GM23338 (cell line): Measurements from ENCODE around the gene SEPTIN6. TPM values are rescaled to one million over a fixed set of nuclear protein-coding genes. Genes with fewer than 3 reads are reported as not detected.

ENCODE experiments used
- ATAC-seq: fragments of 200-7000 bp; cut with Tn5 transposase; 3 replicates; pipeline ENCODE4 v1.9.1; 2020
- DNase-seq: peaks from one replicate; pipeline ENCODE4 v3.0.0-alpha.2; 2015; ENCODE audit warnings: low spot score
- H2AFZ ChIP-seq: fragments of 200-600 bp; sonication (generic); 2 replicates; pipeline ENCODE4 v1.8.0; 2016; ENCODE audit warnings: antibody characterized with exemption, mild to moderate bottlenecking, moderate library complexity
- H3F3A ChIP-seq: fragments of 200-600 bp; sonication (generic); replicated peaks from 2 replicates; pipeline ENCODE4 v1.8.0; 2017; ENCODE audit warnings: antibody characterized with exemption, mixed run types, low read depth
- H3K27ac ChIP-seq: fragments of 200-600 bp; sonication (generic); 2 replicates; pipeline ENCODE4 v1.6.1; 2016; ENCODE audit warnings: low read depth
- H3K27me3 ChIP-seq: fragments of 200-600 bp; sonication (generic); 2 replicates; pipeline ENCODE4 v1.8.0; 2016; ENCODE audit warnings: mild to moderate bottlenecking, mixed run types, moderate library complexity; ENCODE audit not compliant: insufficient read depth
- H3K36me3 ChIP-seq: fragments of 200-600 bp; sonication (generic); 2 replicates; pipeline ENCODE4 v1.8.0; 2016; ENCODE audit warnings: mild to moderate bottlenecking; ENCODE audit not compliant: insufficient read depth
- H3K4me1 ChIP-seq: fragments of 200-600 bp; sonication (generic); 2 replicates; pipeline ENCODE4 v1.8.0; 2016; ENCODE audit warnings: mild to moderate bottlenecking, moderate library complexity; ENCODE audit not compliant: insufficient read depth
- H3K4me2 ChIP-seq: fragments of 200-600 bp; sonication (generic); 2 replicates; pipeline ENCODE4 v1.7.1; 2017; ENCODE audit warnings: mixed run types
- H3K4me3 ChIP-seq: fragments of 200-600 bp; sonication (generic); 2 replicates; pipeline ENCODE4 v1.6.1; 2016; ENCODE audit warnings: mixed run types
- H3K79me2 ChIP-seq: fragments of 200-600 bp; sonication (generic); replicated peaks from 2 replicates; pipeline ENCODE4 v1.8.0; 2017; ENCODE audit warnings: mild to moderate bottlenecking; ENCODE audit not compliant: insufficient read depth
- H3K9me2 ChIP-seq: fragments of 200-600 bp; sonication (generic); 2 replicates; pipeline ENCODE4 v1.8.0; 2017; ENCODE audit not compliant: insufficient read depth
- H4K20me1 ChIP-seq: fragments of 200-600 bp; sonication (generic); replicated peaks from 2 replicates; pipeline ENCODE4 v1.8.0; 2017; ENCODE audit warnings: mild to moderate bottlenecking; ENCODE audit not compliant: insufficient read depth
- H3K27ac Mint-ChIP-seq: 2 replicates; pipeline ENCODE4 v1.8.0; 2020; ENCODE audit warnings: inconsistent platforms, mild to moderate bottlenecking, moderate library complexity, mixed read lengths
- H3K27me3 Mint-ChIP-seq: 3 replicates; pipeline ENCODE4 v1.8.0; 2022; ENCODE audit warnings: low read depth, mild to moderate bottlenecking, moderate library complexity, mixed read lengths, inconsistent platforms; ENCODE audit not compliant: insufficient read depth, poor library complexity
- H3K36me3 Mint-ChIP-seq: 3 replicates; pipeline ENCODE4 v1.8.0; 2021; ENCODE audit warnings: low read depth, mild to moderate bottlenecking, inconsistent platforms, moderate library complexity, mixed read lengths
- H3K4me1 Mint-ChIP-seq: 3 replicates; pipeline ENCODE4 v1.8.0; 2020; ENCODE audit warnings: mild to moderate bottlenecking, inconsistent platforms, mixed read lengths
- H3K4me3 Mint-ChIP-seq: 3 replicates; pipeline ENCODE4 v1.8.0; 2021; ENCODE audit warnings: moderate library complexity, mild to moderate bottlenecking, inconsistent platforms, mixed read lengths
- H3K9me3 Mint-ChIP-seq: 3 replicates; pipeline ENCODE4 v1.8.0; 2020; ENCODE audit warnings: moderate library complexity, mild to moderate bottlenecking, inconsistent platforms, mixed read lengths
- ETS1 ChIP-seq: IDR thresholded peaks from 2 replicates; pipeline ENCODE4 v1.6.1; 2016; ENCODE audit warnings: antibody characterized with exemption
- EZH2 ChIP-seq: fragments of 200-600 bp; sonication (generic); IDR thresholded peaks from one replicate; pipeline ENCODE4 v1.8.0; 2017; ENCODE audit warnings: antibody characterized with exemption, mild to moderate bottlenecking, low read depth; ENCODE audit not compliant: unreplicated experiment
- JUNB ChIP-seq: IDR thresholded peaks from one replicate; pipeline ENCODE4 v1.6.1; 2016; ENCODE audit warnings: antibody characterized with exemption; ENCODE audit not compliant: unreplicated experiment
- POLR2AphosphoS5 ChIP-seq: IDR thresholded peaks from 2 replicates; pipeline ENCODE4 v1.6.1; 2016; ENCODE audit warnings: antibody characterized with exemption, low read depth
- REST ChIP-seq: IDR thresholded peaks from one replicate; pipeline ENCODE4 v1.6.1; 2018; ENCODE audit warnings: antibody characterized with exemption; ENCODE audit not compliant: unreplicated experiment
- ZNF331 ChIP-seq: fragments of 250-450 bp; sonication (Bioruptor Pico); IDR thresholded peaks from 2 replicates; pipeline ENCODE4 v1.5.0; 2020; ENCODE audit warnings: low read depth, mild to moderate bottlenecking, moderate library complexity
- ZNF462 ChIP-seq: fragments of 250-450 bp; sonication (Bioruptor Pico); IDR thresholded peaks from 2 replicates; pipeline ENCODE4 v1.5.0; 2020; ENCODE audit warnings: mild to moderate bottlenecking, moderate library complexity
- polyA plus RNA-seq: library from polyadenylated mRNA; unstranded; fragments of >200 nt; fragmentation: Nextera tagmentation; extraction: Ambion mirVana; gene quantifications from 2 replicates; pipeline ENCODE4 v1.2.1, GENCODE V29; 2016
- total RNA-seq: library from RNA; depleted of rRNA; stranded (reverse); fragments of >200 nt; shearing (Covaris generic); gene quantifications from 2 replicates; pipeline ENCODE4 v1.2.3, GENCODE V29; 2014

SEPTIN6 gene
- total and polyA plus RNA-seq, 2 experiments from 2014 or later: 37.0 to 43.6 TPM

GRCh38 chrX:119738742-119739141 is 45.8 kb upstream of the SEPTIN6 start:
- Histone ChIP-seq H3K36me3 (no peaks in the 10 kb centered on the region), H3K4me3 (no peak overlapping the region), H3K9me2 (no peaks in the 10 kb centered on the region), H2AFZ (no peak overlapping the region), H3K4me2 (no peak overlapping the region), H4K20me1 (no peaks in the 10 kb centered on the region), H3K27ac (no peak overlapping the region), H3K79me2 (no peaks in the 10 kb centered on the region), H3K4me1 (no peaks in the 10 kb centered on the region), H3K27me3 (no peaks in the 10 kb centered on the region), H3F3A (no peaks in the 10 kb centered on the region)
- TF ChIP-seq POLR2AphosphoS5 (no peak), EZH2 (no peak), JUNB (no peak), REST (no peak)
- Mint-ChIP-seq H3K27me3 (peaks cover 1% of the 10 kb centered on the region), H3K36me3 (no peaks in the 10 kb centered on the region), H3K9me3 (no peaks in the 10 kb centered on the region), H3K4me1 (no peaks in the 10 kb centered on the region), H3K4me3 (no peak overlapping the region), H3K27ac (no peak overlapping the region)
- no peak for DNase-seq
- no peak for ATAC-seq

- Histone ChIP-seq H3K27ac (no peak overlapping the region), H3F3A (no peaks in the 10 kb centered on the region), H3K9me2 (no peaks in the 10 kb centered on the region), H3K27me3 (no peaks in the 10 kb centered on the region), H3K4me3 (no peak overlapping the region), H3K36me3 (no peaks in the 10 kb centered on the region), H2AFZ (no peak overlapping the region), H3K4me1 (no peaks in the 10 kb centered on the region), H4K20me1 (no peaks in the 10 kb centered on the region), H3K4me2 (no peak overlapping the region), H3K79me2 (no peaks in the 10 kb centered on the region)
- Mint-ChIP-seq H3K4me3 (no peak overlapping the region), H3K36me3 (no peaks in the 10 kb centered on the region), H3K27me3 (peaks cover 4% of the 10 kb centered on the region), H3K27ac (no peak overlapping the region), H3K9me3 (no peaks in the 10 kb centered on the region), H3K4me1 (no peaks in the 10 kb centered on the region)
- DNase-seq (no peak), ATAC-seq (no peak)
- TF ChIP-seq ZNF462 (CRISPR knock-in tag): no peak
- TF ChIP-seq ETS1: no peak
- no peak for TF ChIP-seq POLR2AphosphoS5
- TF ChIP-seq ZNF331 (CRISPR knock-in tag): no peak
Measured at GRCh38 chrX:119736206-119736764, 43.3 kb upstream of the SEPTIN6 start.
